Left ventricle myocardium superior (tissue), 1 donor: Measurements from ENCODE around the gene STARD13. TPM values are rescaled to one million over a fixed set of nuclear protein-coding genes. Genes with fewer than 3 reads are reported as not detected.

Source experiments
- ATAC-seq: fragments of 200-7000 bp; cut with Tn5 transposase; one replicate; pipeline ENCODE4 v1.9.1; 2020; ENCODE audit warnings: mild to moderate bottlenecking, moderate library complexity
- DNase-seq: peaks from one replicate; pipeline ENCODE4 v3.0.0-alpha.2; 2020
- intact Hi-C: fragments of 100-400 bp; cut with micrococcal nuclease; formaldehyde crosslinking; loops from one replicate; pipeline ENCODE4 v1.11.0; 2022
- total RNA-seq: library from RNA; stranded (reverse); fragmentation: NEBNext Ultra II Directional; extraction: Animal tissue kit (Norgen Biotek cat#: 25700); gene quantifications from one replicate; pipeline ENCODE4 v1.2.1, GENCODE V29; 2021
- donor health status: DM: no; HTN: yes; CAD: no; lungs with severe emphysema.

STARD13 gene
- total RNA-seq, 1 donor from 2014 or later: 41.1 TPM

GRCh38 chr13:33279414-33280278, 5.9 kb downstream of the STARD13 start:
- intact Hi-C loops: loop anchor here (5.0 kb wide), 1 partner anchor 52 kb away; no protein-coding TSS in a partner anchor
- DNase-seq (peak; percentile 31), ATAC-seq (peak; percentile 79)

- DNase-seq (no peak), ATAC-seq (no peak)
- intact Hi-C loops: no loop called here
These were observed 6.6 kb downstream of the STARD13 start for GRCh38 chr13:33278913-33279312.

- ATAC-seq: peak; percentile 47
- no peak for DNase-seq
- intact Hi-C loops: no loop called here
These were observed 7.6 kb downstream of the STARD13 start for GRCh38 chr13:33277946-33278345.

- no peak for DNase-seq
- no peak for ATAC-seq
- intact Hi-C loops: no loop called here
These were observed 8.4 kb downstream of the STARD13 start for GRCh38 chr13:33277037-33277740.

GRCh38 chr13:33276570-33276969, 9.0 kb downstream of the STARD13 start:
- DNase-seq: no peak
- intact Hi-C loops: no loop called here
- ATAC-seq: peak; percentile 27

GRCh38 chr13:33275916-33276315, 9.6 kb downstream of the STARD13 start:
- ATAC-seq (no peak), DNase-seq (no peak)
- intact Hi-C loops: no loop called here

DNA sequence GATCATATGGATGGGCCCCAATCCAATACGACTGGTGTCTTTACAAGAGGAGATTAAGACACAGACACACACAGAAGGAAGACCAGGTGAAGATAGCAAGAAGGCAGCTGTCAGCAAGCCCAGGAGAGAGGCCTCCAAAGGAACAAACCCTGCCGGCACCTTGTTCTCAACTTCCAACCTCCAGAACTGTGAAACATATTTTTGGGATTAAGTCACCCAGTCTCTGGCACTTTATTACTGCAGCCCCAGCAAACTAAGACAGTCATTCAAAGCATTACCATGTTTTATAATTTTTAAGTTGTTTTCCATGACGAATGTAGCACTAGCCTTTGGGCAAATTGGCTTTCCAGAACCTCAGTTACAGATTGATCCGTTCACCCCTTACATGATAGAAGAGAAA, 11.3 kb downstream of the STARD13 start:
- intact Hi-C loops: no loop called here
- no peak for DNase-seq
- no peak for ATAC-seq

- DNase-seq (no peak), ATAC-seq (no peak)
- intact Hi-C loops: no loop called here
These were observed 12.9 kb downstream of the STARD13 start for GRCh38 chr13:33272531-33273124.

DNA sequence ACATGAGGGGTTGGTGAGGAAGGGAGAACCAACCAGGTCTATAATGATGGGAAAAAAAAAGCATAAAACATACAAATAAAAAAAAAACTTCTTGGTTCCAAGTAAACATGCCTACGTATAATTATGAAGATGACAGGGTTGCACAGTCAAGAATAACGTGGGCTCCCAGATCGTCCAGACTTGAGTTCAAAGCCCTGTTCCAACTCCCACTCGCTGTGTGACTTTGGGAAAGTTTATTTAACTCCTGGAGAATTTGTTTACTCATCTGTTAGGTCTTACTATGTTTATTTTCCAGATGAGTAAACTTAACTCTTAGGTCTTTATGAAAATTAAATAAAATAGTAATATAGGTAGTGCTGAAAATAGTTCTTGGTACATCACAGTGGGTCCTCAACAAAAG, 13.8 kb downstream of the STARD13 start:
- ATAC-seq: no peak
- no peak for DNase-seq
- intact Hi-C loops: no loop called here

- intact Hi-C loops: no loop called here
- no peak for DNase-seq
- peak; percentile 69 for ATAC-seq
These were observed 14.5 kb downstream of the STARD13 start for GRCh38 chr13:33270895-33271538.

- intact Hi-C loops: no loop called here
- ATAC-seq: no peak
- DNase-seq: no peak
These were observed 19.9 kb downstream of the STARD13 start for GRCh38 chr13:33265607-33266006.

GRCh38 chr13:33265133-33265532, 20.4 kb downstream of the STARD13 start:
- intact Hi-C loops: no loop called here
- DNase-seq (no peak), ATAC-seq (no peak)

DNA sequence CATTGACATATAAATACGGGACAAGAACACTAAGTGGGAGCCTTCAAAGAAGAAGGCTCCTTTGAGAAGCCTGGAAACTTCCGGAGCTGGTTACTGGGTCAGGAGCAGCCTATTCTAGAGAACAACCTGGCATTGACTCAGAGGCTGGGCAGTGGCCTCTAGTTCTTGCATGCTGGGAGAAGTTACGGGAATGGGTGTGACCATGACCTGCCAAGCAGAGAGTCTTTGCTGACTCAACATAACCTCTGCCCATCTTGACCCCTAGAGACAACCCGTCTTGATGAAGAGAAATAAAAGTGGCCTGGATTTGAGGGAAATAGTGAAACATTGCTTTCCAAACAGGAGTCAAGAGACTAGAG, 21.0 kb downstream of the STARD13 start:
- intact Hi-C loops: no loop called here
- DNase-seq: no peak
- ATAC-seq: no peak

DNA sequence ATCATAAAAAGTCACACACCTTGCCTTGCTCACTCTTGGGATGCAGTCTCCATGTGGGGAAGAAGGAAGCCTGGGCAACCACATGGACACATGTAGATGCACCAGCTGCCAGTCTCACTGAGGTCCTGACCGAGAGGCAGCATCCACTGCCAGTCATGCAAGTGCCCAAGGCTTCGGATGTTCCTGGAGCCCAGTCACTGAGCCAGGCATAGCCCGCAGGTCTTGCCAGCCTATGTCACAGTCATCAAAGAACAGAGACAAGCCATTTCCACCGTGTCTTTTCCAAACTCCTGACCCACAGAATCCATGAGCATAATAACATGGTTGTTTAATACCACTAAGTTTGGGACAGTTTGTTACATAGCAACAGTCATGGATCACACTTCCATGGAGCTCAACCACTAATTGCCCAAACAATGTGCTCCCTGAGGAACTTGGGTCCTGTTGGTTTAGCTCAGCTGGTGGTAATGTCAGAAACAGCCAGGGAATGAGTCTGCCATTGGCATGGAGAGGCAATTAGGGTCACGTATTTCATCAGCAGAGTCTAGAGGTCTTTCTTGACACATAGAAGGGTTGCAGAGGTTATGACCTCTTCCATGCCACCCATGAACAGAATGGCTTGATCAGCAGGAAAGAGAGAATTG, 21.5 kb downstream of the STARD13 start:
- ATAC-seq: peak; percentile 17
- intact Hi-C loops: no loop called here
- DNase-seq: peak; percentile 35

- ATAC-seq (peak; percentile 57), DNase-seq (no peak)
- intact Hi-C loops: no loop called here
These were observed 22.1 kb downstream of the STARD13 start for GRCh38 chr13:33263484-33263883.

DNA sequence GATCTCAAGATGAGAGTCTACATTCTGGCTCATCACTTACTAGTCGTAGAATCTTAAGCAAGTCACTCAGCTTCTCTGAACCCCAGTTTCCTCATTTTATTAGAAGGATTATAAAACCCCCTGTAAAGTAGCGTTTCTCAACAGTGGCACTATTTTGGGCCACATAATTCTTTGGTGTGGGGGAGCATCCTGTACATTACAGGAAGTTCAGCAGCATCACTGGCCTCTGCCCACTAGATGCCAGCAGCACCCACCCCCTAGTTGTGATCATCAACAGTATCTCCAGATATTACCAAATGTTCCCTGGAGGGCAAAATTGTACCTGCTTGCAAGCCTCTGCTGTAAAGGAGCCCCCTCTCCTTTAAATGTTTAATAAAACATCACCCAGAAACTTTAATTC, 22.6 kb downstream of the STARD13 start:
- ATAC-seq: no peak
- DNase-seq: no peak
- intact Hi-C loops: no loop called here

GRCh38 chr13:33262594-33262993, 23.0 kb downstream of the STARD13 start:
- no peak for DNase-seq
- intact Hi-C loops: no loop called here
- ATAC-seq: no peak

DNA sequence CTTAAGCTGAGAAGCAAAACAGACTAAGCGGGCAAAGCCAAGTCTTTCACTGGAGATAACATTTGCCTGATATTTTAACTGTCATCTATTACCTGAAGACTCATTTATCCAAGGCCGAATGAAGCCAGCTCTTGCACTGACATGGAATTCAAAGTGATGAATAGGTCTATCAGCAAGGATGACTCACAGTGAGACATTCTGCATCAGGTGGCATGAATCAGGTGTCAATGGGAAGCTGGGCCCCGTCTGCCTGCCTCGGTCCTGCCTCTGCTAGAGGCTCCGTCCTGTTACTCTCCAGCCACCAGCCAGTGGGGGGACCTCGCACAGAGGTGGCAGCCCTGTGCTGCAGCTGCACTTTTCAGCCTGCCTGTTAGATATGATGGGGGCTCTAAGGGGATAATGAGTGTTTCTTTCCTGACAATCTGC, 23.5 kb downstream of the STARD13 start:
- ATAC-seq (peak; percentile 37), DNase-seq (peak; percentile 35)
- intact Hi-C loops: no loop called here

DNA sequence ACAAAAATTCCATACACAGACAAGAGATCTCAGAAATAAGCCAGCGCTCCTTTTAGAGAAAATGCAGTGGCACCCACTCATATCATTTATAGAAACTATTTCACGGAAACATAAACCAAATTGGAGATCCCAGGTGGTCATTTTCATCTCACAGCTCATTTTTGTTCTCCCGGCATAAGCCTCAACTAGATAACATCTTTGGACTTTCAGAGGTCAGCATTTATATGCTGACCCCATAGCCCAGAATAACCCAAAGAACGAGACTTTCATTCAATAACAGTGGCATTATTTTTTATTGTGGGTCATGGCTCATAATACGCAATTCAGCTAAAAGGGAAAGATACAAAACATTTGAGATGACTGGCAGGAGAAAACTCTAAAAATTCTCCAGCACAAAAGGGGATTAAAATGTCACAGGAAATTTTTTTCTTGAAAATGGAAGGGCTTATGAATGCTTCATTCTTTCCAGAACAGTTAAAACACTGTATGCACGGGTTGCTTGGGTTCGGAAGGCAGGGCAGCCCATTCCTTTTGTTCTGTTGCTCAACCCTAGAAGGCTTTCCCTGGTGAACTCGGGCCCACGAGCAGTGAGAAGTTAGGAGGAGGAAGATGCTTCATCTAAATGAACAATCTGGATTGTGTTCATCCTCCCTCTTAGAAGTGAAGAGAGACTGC, 24.0 kb downstream of the STARD13 start:
- intact Hi-C loops: no loop called here
- no peak for DNase-seq
- ATAC-seq: no peak
